C4-2B (cell line): ENCODE measurements around the gene NAA25.

Source experiments
- ZFX ChIP-seq: fragments of 450-650 bp; IDR thresholded peaks from 2 replicates; pipeline ENCODE4 v1.6.1; 2017
- TF ChIP-seq, protein P1 (sequence below): fragments of 450-650 bp; conservative IDR thresholded peaks from 2 replicates; pipeline ENCODE4 v1.5.1; 2017; ENCODE audit warnings: mild to moderate bottlenecking

DNA sequence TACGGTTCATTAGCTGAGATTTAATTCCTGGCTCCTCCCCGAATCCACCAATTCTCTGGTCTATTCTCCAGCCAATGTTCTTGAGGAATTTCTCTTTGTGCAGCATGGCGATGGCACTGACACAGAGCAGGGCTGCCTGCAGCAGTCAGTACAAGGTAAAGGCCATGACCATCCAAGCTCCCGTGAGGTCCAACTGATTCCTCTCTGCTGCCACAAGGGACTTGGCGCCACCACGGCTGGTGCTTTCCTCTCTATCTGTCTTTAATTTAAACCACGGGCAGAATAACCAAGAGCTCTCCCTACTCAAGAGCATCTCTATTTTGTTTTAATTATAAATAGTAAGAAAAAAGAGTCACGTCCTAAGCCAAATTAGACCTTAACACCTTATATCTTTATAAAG lies 107.8 kb downstream of the NAA25 start:
- TF ChIP-seq, protein P1, sequence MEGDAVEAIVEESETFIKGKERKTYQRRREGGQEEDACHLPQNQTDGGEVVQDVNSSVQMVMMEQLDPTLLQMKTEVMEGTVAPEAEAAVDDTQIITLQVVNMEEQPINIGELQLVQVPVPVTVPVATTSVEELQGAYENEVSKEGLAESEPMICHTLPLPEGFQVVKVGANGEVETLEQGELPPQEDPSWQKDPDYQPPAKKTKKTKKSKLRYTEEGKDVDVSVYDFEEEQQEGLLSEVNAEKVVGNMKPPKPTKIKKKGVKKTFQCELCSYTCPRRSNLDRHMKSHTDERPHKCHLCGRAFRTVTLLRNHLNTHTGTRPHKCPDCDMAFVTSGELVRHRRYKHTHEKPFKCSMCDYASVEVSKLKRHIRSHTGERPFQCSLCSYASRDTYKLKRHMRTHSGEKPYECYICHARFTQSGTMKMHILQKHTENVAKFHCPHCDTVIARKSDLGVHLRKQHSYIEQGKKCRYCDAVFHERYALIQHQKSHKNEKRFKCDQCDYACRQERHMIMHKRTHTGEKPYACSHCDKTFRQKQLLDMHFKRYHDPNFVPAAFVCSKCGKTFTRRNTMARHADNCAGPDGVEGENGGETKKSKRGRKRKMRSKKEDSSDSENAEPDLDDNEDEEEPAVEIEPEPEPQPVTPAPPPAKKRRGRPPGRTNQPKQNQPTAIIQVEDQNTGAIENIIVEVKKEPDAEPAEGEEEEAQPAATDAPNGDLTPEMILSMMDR = no peak
- no peak for TF ChIP-seq ZFX
